NCI-H774 (cell line): Measurements from ENCODE around the gene SMIM24.
A peak's percentile ranks its signal among the peaks of the same experiment; 100 is the strongest.
"Not testable (repeated sequence)": the region's sequence is repeated elsewhere in the genome, so short reads cannot be mapped to it uniquely, and the experiment has no call there.

Experiments
- DNase-seq: peaks from one replicate; lab custom pipeline; 2025; lab: John Stamatoyannopoulos, UW

The SMIM24 gene

GRCh38 chr19:3480383-3481091, at the start of gene SMIM24:
Gene SMIM24, minus strand, starts transcription at chr19:3480525. Its CDS starts 62 bp downstream, at chr19:3480463.
- no peak for DNase-seq

GRCh38 chr19:3529299-3529698, 49.0 kb upstream of the SMIM24 start:
- DNase-seq: not testable (repeated sequence)

- DNase-seq: no peak
Observed at GRCh38 chr19:3528539-3529211, 48.4 kb upstream of the SMIM24 start.

GRCh38 chr19:3528080-3528479, 47.8 kb upstream of the SMIM24 start:
- DNase-seq: no peak

- no peak for DNase-seq
Observed at GRCh38 chr19:3527238-3527910, 47.0 kb upstream of the SMIM24 start.

- DNase-seq: no peak
Observed at GRCh38 chr19:3526507-3527237, 46.3 kb upstream of the SMIM24 start.

- DNase-seq: no peak
Observed at GRCh38 chr19:3524904-3525451, 44.7 kb upstream of the SMIM24 start.

- no peak for DNase-seq
Observed at GRCh38 chr19:3524078-3524842, 43.9 kb upstream of the SMIM24 start.

- DNase-seq: no peak
Observed at GRCh38 chr19:3523361-3524077, 43.2 kb upstream of the SMIM24 start.

GRCh38 chr19:3522421-3523360, 42.4 kb upstream of the SMIM24 start:
- DNase-seq: no peak

- no peak for DNase-seq
Observed at GRCh38 chr19:3521104-3521445, 40.8 kb upstream of the SMIM24 start.

- peak; percentile 53 for DNase-seq
Observed at GRCh38 chr19:3520166-3521103, 40.1 kb upstream of the SMIM24 start.

GRCh38 chr19:3519126-3519525, 38.8 kb upstream of the SMIM24 start:
- DNase-seq: no peak

GRCh38 chr19:3518659-3519058, 38.3 kb upstream of the SMIM24 start:
- DNase-seq: no peak

GRCh38 chr19:3518255-3518654, 37.9 kb upstream of the SMIM24 start:
- DNase-seq: no peak

- no peak for DNase-seq
Observed at GRCh38 chr19:3517638-3518037, 37.3 kb upstream of the SMIM24 start.

- peak; percentile 92 for DNase-seq
Observed at GRCh38 chr19:3516675-3517207, 36.4 kb upstream of the SMIM24 start.

GRCh38 chr19:3515891-3516422, 35.6 kb upstream of the SMIM24 start:
- DNase-seq: no peak
